Left lung (tissue), 14 donors: ENCODE measurements around the gene EPHA4. TPM values are rescaled to one million over a fixed set of nuclear protein-coding genes. Genes with fewer than 3 reads are reported as not detected.

Experiments used
- ATAC-seq: fragments of 200-7000 bp; cut with Tn5 transposase; one replicate; pipeline ENCODE4 v1.9.1; 2020; ENCODE audit warnings: moderate library complexity
- DNase-seq, 4 donors: peaks; one replicate each; pipeline ENCODE4 v3.0.0-alpha.2; 2013 to 2020
- H3K27ac ChIP-seq, 2 donors: fragments of 200-600 bp; sonication (generic) in 1 of 2; one replicate each; pipeline versions ENCODE4 v1.5.0 to v1.8.0; 2020 to 2021
- H3K27me3 ChIP-seq, 2 donors: fragments of 200-600 bp; sonication (generic) in 1 of 2; one replicate each; pipeline versions ENCODE4 v1.5.0 to v1.8.0; 2020 to 2021
- H3K36me3 ChIP-seq, 2 donors: fragments of 200-600 bp; sonication (generic) in 1 of 2; one replicate each; pipeline versions ENCODE4 v1.5.0 to v1.8.0; 2020 to 2021
- H3K4me1 ChIP-seq, 2 donors: fragments of 200-600 bp; one replicate each; pipeline ENCODE4 v1.8.0; 2021
- H3K4me3 ChIP-seq, 2 donors: fragments of 200-600 bp; sonication (generic) in 1 of 2; one replicate each; pipeline versions ENCODE4 v1.5.0 to v1.8.0; 2020 to 2021; ENCODE audit warnings: mild to moderate bottlenecking in 1 of 2
- H3K9me3 ChIP-seq, 2 donors: fragments of 200-600 bp; sonication (generic) in 1 of 2; one replicate each; pipeline versions ENCODE4 v1.5.0 to v1.8.0; 2020 to 2021
- intact Hi-C, 2 donors: fragments of 100-400 bp; cut with DNase I; formaldehyde crosslinking; loops; one replicate each; pipeline versions ENCODE4 v1.11.2 to v1.14.2; 2022
- long read RNA-seq, 12 donors: library from polyadenylated mRNA in 2 of 12; unstranded in 2 of 12; transcript quantifications; one replicate each; pipeline ENCODE4 v2.0.0 and lab custom pipeline, GENCODE V29; 2019 to 2026
- polyA plus RNA-seq, 6 donors: library from polyadenylated mRNA; unstranded; fragments of 120-200 nt; gene quantifications; one replicate each; pipeline ENCODE4 v1.2.1, GENCODE V29; 2013; ENCODE audit not compliant: insufficient read length in 6 of 6
- total RNA-seq, 2 donors: library from RNA; stranded (reverse); fragmentation: NEBNext Ultra II Directional; extraction: Animal tissue kit (Norgen Biotek cat#: 25700); gene quantifications; one replicate each; pipeline ENCODE4 v1.2.1, GENCODE V29; 2021
- TF ChIP-seq, protein P1 (sequence below), 2 donors: fragments of 200-600 bp; sonication (generic) in 1 of 2; IDR thresholded peaks; one replicate each; pipeline versions ENCODE4 v1.5.0 to v1.8.0; 2021; ENCODE audit warnings: antibody characterized with exemption in 2 of 2
- donor health status: DM: no; HTN: yes; CAD: no.
- donor health status: DM: no; HTN: no; CAD: no.

The EPHA4 gene
- total RNA-seq (10 to 100 TPM; 17.7 to 41.0 TPM), polyA plus RNA-seq (10 to 100 TPM; 21.3 to 28.8 (median 24.8) TPM)
- long read RNA-seq, donor 1, full-length matches to known transcripts = 9 of 9 reads
- long read RNA-seq, donor 1, partial matches to known transcripts = 0 of 9 reads
- long read RNA-seq, donor 1, other reads (novel, unspliced or antisense) = 0 of 9 reads
- long read RNA-seq, donor 2, partial matches to known transcripts = 0 of 6 reads
- long read RNA-seq, donor 2, other reads (novel, unspliced or antisense) = 0 of 6 reads
- long read RNA-seq, donor 3, full-length matches to known transcripts = 2 of 2 reads
- long read RNA-seq, donor 3, partial matches to known transcripts = 0 of 2 reads
- long read RNA-seq, donor 3, other reads (novel, unspliced or antisense) = 0 of 2 reads
- long read RNA-seq, donor 4, partial matches to known transcripts = 7 of 9 reads
- long read RNA-seq, donor 4, other reads (novel, unspliced or antisense) = 0 of 9 reads
- long read RNA-seq, donor 5, partial matches to known transcripts = 0 of 4 reads
- long read RNA-seq, donor 5, other reads (novel, unspliced or antisense) = 0 of 4 reads
- long read RNA-seq, donor 6, partial matches to known transcripts = 0 of 1 reads
- long read RNA-seq, donor 6, other reads (novel, unspliced or antisense) = 0 of 1 reads
- long read RNA-seq, donor 7 = 0 reads
- long read RNA-seq, donor 8, partial matches to known transcripts = 0 of 1 reads
- long read RNA-seq, donor 8, other reads (novel, unspliced or antisense) = 0 of 1 reads
- long read RNA-seq, donor 9 = 0 reads
- long read RNA-seq, donor 10, partial matches to known transcripts = 1 of 1 reads
- long read RNA-seq, donor 10, other reads (novel, unspliced or antisense) = 0 of 1 reads
- long read RNA-seq, donor 11, transcript EPHA4-211 (2 exons, 2,893 nt) = major isoform, 5 of 5 reads
- long read RNA-seq, donor 11, partial matches to known transcripts = 0 of 5 reads
- long read RNA-seq, donor 11, other reads (novel, unspliced or antisense) = 0 of 5 reads
- long read RNA-seq, donor 12, transcript EPHA4-211 (2 exons, 2,893 nt) = major isoform, 5 of 13 reads
- long read RNA-seq, donor 12, partial matches to known transcripts = 7 of 13 reads
- long read RNA-seq, donor 12, other reads (novel, unspliced or antisense) = 0 of 13 reads

DNA sequence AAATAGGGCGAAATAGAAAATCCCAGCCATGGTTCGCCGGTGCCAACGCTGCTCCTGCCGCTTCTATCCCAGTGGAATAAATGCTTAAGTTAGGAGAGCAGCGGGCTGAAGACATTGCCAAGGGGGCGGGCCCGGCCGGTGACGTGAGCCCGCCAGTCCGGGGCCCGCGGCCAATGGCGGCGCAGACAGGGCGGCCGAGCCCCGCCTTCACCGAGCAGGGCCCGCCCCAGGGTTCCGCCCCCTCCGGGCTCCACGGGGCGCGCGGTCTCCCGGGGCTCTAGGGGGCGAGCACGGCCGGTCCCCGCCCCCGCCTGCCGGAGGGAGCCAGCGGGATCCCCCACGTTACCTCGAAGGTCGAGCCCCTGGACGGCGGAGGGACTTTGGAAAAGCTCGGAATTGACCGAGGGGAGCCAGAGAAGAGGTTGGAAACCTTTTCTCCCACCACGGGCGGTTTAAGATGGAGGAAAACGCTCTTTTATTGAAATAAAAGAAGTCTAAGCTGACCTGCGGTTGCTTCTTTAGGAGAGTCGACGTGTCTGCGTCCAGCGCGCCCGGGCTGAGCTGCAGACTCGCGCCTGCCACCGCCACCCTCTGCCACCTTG, at the start of gene EPHA4:
TSS of gene EPHA4 (minus strand) at position 86 of the 602 bp plus-strand sequence. CDS start at position 30, 56 bp downstream.
- Histone ChIP-seq H3K4me1 (peaks cover 0 to 29% of the 10 kb centered on the region in 2 donors), H3K9me3 (no peaks in the 10 kb centered on the region), H3K27me3 (peaks cover 20 to 95% of the 10 kb centered on the region in 2 donors), H3K4me3 (peak within 1 kb of the TSS; percentile 60 to 66), H3K36me3 (no peaks in the 10 kb centered on the region), H3K27ac (peak within 1 kb of the TSS; percentile 80 to 82)
- intact Hi-C loops = loop anchor here in 1 of 2 donors (5.0 kb wide), 1 partner anchor 885 kb away; no protein-coding TSS in a partner anchor
- ATAC-seq (peak; percentile 93), DNase-seq (peak; percentile 84 to 96 (median 92))
- TF ChIP-seq, protein P1, sequence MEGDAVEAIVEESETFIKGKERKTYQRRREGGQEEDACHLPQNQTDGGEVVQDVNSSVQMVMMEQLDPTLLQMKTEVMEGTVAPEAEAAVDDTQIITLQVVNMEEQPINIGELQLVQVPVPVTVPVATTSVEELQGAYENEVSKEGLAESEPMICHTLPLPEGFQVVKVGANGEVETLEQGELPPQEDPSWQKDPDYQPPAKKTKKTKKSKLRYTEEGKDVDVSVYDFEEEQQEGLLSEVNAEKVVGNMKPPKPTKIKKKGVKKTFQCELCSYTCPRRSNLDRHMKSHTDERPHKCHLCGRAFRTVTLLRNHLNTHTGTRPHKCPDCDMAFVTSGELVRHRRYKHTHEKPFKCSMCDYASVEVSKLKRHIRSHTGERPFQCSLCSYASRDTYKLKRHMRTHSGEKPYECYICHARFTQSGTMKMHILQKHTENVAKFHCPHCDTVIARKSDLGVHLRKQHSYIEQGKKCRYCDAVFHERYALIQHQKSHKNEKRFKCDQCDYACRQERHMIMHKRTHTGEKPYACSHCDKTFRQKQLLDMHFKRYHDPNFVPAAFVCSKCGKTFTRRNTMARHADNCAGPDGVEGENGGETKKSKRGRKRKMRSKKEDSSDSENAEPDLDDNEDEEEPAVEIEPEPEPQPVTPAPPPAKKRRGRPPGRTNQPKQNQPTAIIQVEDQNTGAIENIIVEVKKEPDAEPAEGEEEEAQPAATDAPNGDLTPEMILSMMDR (IDR thresholded peaks at IDR 0.05) = no peak

DNA sequence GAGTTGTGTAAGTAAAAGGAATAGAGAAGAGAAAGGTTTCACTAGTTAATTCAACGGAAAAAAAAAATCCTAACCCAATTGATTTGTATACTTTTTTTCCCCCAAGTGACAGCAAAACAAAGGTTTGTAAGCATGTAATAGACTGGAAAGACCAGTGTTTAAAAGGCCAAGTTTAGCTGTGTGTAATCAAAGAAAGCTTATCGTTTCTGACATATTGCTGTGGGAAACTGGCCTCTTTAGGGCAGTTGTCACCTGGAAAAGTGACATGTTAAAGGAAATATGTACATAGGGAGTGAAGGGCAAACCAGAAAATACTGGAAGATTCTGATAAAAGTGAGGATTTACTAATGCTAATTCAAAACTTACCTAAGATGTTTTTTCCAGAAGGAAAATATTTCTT, 45.9 kb upstream of the EPHA4 start:
- Histone ChIP-seq H3K9me3 (no peaks in the 10 kb centered on the region), H3K27me3 (no peaks in the 10 kb centered on the region), H3K4me1 (no peaks in the 10 kb centered on the region), H3K36me3 (no peaks in the 10 kb centered on the region), H3K4me3 (no peak overlapping the region), H3K27ac (no peak overlapping the region)
- ATAC-seq = no peak
- TF ChIP-seq, protein P1 (IDR thresholded peaks at IDR 0.05) = no peak
- intact Hi-C loops = no loop called here
- no peak for DNase-seq

DNA sequence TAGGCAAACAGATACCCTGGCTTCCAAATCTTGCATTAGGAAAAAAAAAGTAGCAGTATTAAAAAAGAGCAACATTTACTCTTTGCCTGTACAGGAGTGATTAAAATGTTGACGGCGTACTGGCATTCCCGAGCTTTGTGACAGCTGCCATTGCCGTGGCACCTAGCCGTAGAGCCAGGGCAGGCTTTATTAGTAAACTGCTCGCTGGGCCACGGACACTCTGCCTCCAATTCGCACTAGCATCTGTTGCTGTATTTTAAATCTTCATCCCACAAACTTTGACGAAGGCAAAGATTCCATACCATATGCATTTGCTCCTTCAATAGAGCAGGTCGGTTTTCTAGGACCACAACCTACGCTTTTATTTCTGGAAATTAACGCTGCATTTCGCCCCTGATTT, 44.5 kb upstream of the EPHA4 start:
- no peak overlapping the region for H3K4me3 ChIP-seq
- no peaks in the 10 kb centered on the region for H3K27me3 ChIP-seq
- ATAC-seq = no peak
- H3K4me1 ChIP-seq = no peaks in the 10 kb centered on the region
- intact Hi-C loops = no loop called here
- no peaks in the 10 kb centered on the region for H3K9me3 ChIP-seq
- H3K36me3 ChIP-seq = no peaks in the 10 kb centered on the region
- TF ChIP-seq, protein P1 (IDR thresholded peaks at IDR 0.05) = no peak
- H3K27ac ChIP-seq = no peak overlapping the region
- no peak for DNase-seq

DNA sequence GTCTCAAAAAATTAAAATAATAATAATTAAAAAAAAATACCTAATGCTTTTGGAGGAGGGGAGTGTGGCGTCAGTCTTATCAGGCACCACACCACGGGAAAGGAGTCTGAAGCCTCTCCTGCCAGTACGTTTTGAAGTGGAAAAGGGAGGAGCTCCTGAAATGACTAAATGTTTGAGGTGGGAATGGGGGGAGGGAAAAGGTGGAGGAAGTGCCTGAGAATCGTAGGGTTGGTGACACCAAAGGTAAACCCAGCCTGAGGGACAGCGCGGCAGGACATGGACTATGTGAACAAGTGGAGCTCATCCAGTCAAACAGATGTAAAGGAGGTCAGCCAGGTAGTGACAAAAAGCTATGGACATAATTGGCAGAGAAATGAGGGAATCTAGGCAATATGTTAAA, 42.2 kb upstream of the EPHA4 start:
- intact Hi-C loops = no loop called here
- Histone ChIP-seq H3K4me1 (no peaks in the 10 kb centered on the region), H3K9me3 (no peaks in the 10 kb centered on the region), H3K27ac (no peak overlapping the region), H3K36me3 (no peaks in the 10 kb centered on the region), H3K4me3 (no peak overlapping the region), H3K27me3 (peaks cover 0 to 5% of the 10 kb centered on the region in 2 donors)
- TF ChIP-seq, protein P1 (IDR thresholded peaks at IDR 0.05) = no peak
- ATAC-seq (peak; percentile 94), DNase-seq (no peak)
